ENCODE data around the gene MPRIP. TPM values are rescaled to one million over a fixed set of nuclear protein-coding genes. Genes with fewer than 3 reads are reported as not detected.
"Not testable (repeated sequence)": the region's sequence is repeated elsewhere in the genome, so short reads cannot be mapped to it uniquely, and the experiment has no call there.

Gene MPRIP
- total RNA-seq, 2 donors from 2014 or later: 84.3 to 258 TPM

DNA sequence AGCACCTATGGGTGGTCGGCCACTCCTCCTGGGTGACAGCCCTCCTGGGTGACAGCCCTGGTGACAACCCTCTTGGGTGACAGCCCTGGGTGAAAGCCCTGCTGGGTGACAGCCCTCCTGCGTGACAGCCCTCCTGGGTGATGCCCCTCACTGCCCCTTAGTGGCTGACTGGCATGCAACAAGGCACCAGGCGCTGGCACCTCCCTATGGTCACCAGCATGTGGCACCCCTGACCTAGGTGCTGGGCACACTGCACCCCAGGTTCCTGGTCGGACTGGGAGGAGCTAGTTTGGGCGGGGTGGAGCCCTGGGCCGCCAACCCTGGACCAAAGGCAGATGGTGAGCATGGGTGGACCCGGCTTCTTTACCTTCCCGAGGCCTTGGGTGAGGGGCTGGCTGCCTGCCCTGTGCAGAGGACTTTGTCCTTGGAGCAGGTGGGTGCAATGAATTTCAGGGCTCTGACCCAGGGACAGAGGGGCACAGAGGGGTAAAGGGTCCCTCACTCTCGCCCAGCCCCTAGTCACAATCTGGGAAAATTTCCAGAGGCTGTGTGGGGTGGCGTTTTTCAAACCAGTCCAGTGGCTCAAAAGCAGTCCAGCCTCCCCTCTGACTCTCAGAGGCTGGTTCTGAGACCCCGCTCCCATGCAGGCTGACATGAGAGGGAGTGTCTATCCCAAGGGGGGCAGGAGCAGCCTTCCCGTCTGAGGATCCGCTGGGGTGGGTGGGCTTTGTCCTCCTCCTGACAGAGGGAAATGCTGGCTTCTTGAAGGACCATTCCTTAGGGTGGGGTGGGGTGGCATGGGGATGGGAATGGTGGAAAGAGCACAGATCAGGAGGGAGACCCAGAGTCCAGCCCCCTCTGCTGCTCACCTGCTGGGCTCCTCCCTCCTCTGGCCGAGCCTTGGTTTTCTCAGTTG is 44.5 kb upstream of the MPRIP start:
- Histone ChIP-seq H3K9me3 (no peaks in the 10 kb centered on the region), H3K4me3 (no peak overlapping the region), H3K27ac (no peak overlapping the region), H3K4me1 (replicated peaks) (no peaks in the 10 kb centered on the region), H3K36me3 (no peaks in the 10 kb centered on the region), H3K27me3 (replicated peaks; ENCODE audit: insufficient read depth) (no peaks in the 10 kb centered on the region)
- DNase-seq (ENCODE audit: low spot score): no peak
- 91% methylated on average over 14 of the region's 14 CpGs for WGBS
- intact Hi-C loops (cut with DNase I): no loop called here
- TF ChIP-seq, protein P1, sequence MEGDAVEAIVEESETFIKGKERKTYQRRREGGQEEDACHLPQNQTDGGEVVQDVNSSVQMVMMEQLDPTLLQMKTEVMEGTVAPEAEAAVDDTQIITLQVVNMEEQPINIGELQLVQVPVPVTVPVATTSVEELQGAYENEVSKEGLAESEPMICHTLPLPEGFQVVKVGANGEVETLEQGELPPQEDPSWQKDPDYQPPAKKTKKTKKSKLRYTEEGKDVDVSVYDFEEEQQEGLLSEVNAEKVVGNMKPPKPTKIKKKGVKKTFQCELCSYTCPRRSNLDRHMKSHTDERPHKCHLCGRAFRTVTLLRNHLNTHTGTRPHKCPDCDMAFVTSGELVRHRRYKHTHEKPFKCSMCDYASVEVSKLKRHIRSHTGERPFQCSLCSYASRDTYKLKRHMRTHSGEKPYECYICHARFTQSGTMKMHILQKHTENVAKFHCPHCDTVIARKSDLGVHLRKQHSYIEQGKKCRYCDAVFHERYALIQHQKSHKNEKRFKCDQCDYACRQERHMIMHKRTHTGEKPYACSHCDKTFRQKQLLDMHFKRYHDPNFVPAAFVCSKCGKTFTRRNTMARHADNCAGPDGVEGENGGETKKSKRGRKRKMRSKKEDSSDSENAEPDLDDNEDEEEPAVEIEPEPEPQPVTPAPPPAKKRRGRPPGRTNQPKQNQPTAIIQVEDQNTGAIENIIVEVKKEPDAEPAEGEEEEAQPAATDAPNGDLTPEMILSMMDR (IDR thresholded peaks at IDR 0.05): no peak
- TF ChIP-seq POLR2AphosphoS5 (IDR thresholded peaks at IDR 0.05) (no peak), POLR2A (IDR thresholded peaks at IDR 0.05) (no peak)

DNA sequence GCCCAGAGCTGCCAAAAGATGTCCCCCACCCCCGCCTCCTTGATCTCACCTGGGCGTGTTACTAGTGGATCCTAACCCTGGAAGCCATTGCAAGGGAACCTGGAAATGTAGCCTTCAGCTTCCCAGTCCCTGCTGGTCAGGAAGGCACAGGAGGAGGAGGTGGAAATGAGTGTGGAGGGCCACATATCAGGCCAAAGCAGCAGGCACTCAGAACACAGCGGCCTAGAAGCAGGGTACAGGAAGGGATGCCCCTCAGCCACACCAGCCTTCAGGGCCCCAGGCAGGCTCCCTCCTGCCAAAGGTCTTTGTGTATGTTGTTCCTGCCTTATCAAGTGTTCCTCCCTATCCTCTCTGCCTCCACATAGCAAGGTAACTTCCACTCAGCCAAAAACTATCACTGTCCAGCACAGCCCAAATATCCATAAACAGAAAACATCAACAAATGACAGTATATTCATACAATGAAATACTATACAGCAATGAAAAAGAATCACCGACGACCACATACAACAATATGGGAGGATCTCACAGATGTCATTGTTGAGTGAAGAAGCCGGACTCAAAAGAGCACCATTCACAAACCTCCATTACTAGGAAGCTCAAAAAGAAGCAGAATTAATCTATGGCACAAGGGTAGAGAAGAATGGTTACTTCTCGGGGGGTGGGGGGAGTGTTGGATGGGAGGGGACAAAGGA is 42.2 kb upstream of the MPRIP start:
- Histone ChIP-seq H3K4me1 (replicated peaks) (no peaks in the 10 kb centered on the region), H3K27me3 (replicated peaks; ENCODE audit: insufficient read depth) (no peaks in the 10 kb centered on the region), H3K9me3 (no peaks in the 10 kb centered on the region), H3K4me3 (no peak overlapping the region), H3K36me3 (no peaks in the 10 kb centered on the region), H3K27ac (no peak overlapping the region)
- DNase-seq (ENCODE audit: low spot score): no peak
- TF ChIP-seq POLR2AphosphoS5 (IDR thresholded peaks at IDR 0.05) (no peak), POLR2A (IDR thresholded peaks at IDR 0.05) (no peak)
- TF ChIP-seq, protein P1 (IDR thresholded peaks at IDR 0.05): no peak
- WGBS: 92% methylated on average over 7 of the region's 7 CpGs
- intact Hi-C loops (cut with DNase I): loop anchor here (5.0 kb wide), 1 partner anchor 312 kb away; no protein-coding TSS in a partner anchor

DNA sequence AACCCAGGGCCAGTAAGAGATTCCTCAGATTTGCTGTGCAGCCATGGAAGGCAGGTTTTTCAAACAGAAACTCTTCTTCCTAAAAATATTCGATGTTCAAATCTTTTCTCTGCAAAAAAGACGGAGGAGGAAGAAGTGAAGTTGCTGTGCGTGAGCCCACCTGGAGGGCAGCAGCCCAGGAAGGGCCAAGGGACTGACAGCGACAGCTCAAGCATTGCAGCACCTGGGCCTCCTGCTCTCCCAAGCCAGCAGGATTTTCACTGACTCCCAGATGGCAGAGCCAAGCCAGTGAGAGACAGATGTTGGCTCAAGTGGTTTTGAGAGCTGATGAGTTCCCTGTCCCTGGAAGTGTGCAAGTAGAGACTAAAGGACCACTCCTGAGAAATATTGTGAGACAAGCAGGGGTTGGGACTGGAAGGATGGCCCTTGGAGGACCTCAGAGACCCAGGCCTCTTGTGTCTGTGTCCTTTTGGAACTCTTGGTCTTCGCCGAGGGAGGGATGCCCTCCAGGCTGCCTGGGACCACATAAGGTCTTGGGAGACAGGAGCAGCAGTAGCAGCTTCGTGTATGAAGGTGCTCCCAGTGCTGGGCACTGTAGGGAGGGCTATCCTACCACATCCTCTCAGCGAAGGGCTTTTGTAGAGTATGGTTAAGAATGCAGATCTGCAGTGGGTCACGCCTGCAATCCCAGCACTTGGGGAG is 41.0 kb upstream of the MPRIP start:
- 81% methylated on average over 9 of the region's 9 CpGs for WGBS
- no peak overlapping the region for H3K4me3 ChIP-seq
- no peaks in the 10 kb centered on the region for H3K9me3 ChIP-seq
- no peak overlapping the region for H3K27ac ChIP-seq
- TF ChIP-seq POLR2AphosphoS5 (IDR thresholded peaks at IDR 0.05) (no peak), POLR2A (IDR thresholded peaks at IDR 0.05) (no peak)
- TF ChIP-seq, protein P1 (IDR thresholded peaks at IDR 0.05): no peak
- no peaks in the 10 kb centered on the region for H3K36me3 ChIP-seq
- intact Hi-C loops (cut with DNase I): loop anchor here (5.0 kb wide), 1 partner anchor 311 kb away; no protein-coding TSS in a partner anchor
- H3K27me3 ChIP-seq (replicated peaks; ENCODE audit: insufficient read depth): no peaks in the 10 kb centered on the region
- no peak for DNase-seq (ENCODE audit: low spot score)
- H3K4me1 ChIP-seq (replicated peaks): no peaks in the 10 kb centered on the region

DNA sequence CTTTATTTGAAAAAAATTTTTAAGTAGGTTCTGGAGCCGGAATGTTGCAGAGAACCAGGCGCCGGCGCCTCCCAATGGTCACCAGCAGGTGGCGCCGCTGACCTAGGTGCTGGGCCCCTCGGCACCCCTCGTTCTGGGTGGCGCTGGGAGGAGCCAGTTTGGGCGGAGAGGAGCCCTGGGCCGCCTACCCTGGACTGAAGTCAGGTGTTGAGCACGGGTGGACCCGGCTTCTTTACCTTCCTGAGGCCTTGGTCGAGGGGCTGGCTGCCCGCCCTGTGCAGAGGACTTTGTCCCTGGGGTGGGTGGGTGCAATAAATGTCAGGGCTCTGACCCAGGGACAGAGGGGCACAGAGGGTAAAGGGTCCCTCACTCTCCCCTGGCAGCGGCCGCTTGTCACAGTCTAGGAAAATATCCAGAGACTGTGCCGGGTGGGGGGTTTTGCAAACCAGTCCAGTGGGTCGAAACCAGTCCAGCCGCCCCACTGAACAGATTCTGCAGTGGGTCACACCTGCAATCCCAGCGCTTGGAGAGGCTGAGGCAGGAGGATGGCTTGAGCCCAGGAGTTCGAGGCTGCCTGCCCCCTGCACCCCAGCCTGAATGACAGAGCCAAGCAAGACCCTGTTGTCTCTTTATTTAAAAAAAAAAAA is 40.3 kb upstream of the MPRIP start:
- no peaks in the 10 kb centered on the region for H3K36me3 ChIP-seq
- H3K4me3 ChIP-seq: no peak overlapping the region
- peak; percentile 75 for DNase-seq (ENCODE audit: low spot score)
- no peak overlapping the region for H3K27ac ChIP-seq
- H3K9me3 ChIP-seq: no peaks in the 10 kb centered on the region
- H3K27me3 ChIP-seq (replicated peaks; ENCODE audit: insufficient read depth): no peaks in the 10 kb centered on the region
- H3K4me1 ChIP-seq (replicated peaks): no peaks in the 10 kb centered on the region
- WGBS: 11% methylated on average over 22 of the region's 22 CpGs
- intact Hi-C loops (cut with DNase I): loop anchor here (5.0 kb wide), 1 partner anchor 310 kb away; no protein-coding TSS in a partner anchor
- TF ChIP-seq POLR2A (IDR thresholded peaks at IDR 0.05) (no peak), POLR2AphosphoS5 (IDR thresholded peaks at IDR 0.05) (peak; percentile 50)
- TF ChIP-seq, protein P1 (IDR thresholded peaks at IDR 0.05): peak; percentile 94 to 95 (median 95)

DNA sequence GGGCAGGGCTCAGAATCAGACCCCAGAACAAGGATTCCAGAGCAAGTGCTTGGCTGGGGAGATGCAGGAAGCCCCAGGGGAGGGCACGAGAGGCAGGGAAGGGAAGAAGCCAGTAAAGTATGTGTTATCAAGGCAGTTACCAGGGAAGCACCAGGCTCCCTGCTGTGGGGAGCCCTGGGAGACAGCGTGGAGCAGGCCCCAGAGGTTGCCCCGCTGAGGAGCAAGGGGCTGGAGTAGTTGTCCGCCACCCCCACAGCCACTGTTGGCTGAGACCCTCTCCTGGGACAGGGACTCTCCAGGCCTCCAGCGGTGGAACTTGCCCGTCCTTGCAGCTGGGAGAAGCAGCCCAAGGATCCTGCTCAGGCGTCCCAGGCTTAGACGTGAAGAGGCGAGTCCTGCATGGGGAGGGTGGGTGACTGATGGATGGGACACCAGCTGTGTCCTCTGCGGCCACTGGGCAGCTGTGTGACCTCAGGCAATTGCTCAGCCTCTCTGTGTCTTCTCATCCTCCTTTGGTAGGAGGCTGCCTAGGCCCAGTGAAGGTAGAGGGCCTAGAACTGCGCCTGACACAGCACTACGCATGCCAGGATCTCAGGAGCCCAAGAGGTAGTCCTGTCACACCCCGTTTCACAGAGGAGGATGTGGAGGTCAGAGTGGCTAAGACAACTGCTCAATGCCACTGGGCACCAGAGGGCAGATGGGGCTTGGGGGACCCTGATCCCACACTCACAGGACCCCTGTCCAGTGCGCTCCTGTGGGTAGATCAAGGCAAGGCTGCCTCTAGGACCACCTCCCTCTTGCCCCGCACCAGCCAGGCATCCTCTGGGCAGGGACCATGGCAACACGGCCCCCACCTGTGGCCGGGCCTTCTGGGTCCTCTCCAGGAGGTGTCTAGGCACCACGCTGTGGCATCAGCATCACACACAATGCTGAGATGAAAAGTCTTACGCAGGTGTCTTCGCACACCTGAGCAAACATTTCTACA is 39.2 kb upstream of the MPRIP start:
- H3K36me3 ChIP-seq; H3K4me1 ChIP-seq (replicated peaks); H3K27ac ChIP-seq; H3K4me3 ChIP-seq; H3K9me3 ChIP-seq; DNase-seq (ENCODE audit: low spot score); H3K27me3 ChIP-seq (replicated peaks; ENCODE audit: insufficient read depth): not testable (repeated sequence)
- intact Hi-C loops (cut with DNase I): loop anchor here (5.0 kb wide), 1 partner anchor 309 kb away; no protein-coding TSS in a partner anchor
- WGBS: 69% methylated on average over 19 of the region's 20 CpGs
